IMR-90 (cell line): ENCODE data around the gene SNTN. TPM values are rescaled to one million over a fixed set of nuclear protein-coding genes. Genes with fewer than 3 reads are reported as not detected.

Source experiments
- ATAC-seq: fragments of 200-7000 bp; cut with Tn5 transposase; 2 replicates; pipeline ENCODE4 v1.9.1; 2020; ENCODE audit warnings: low read depth, mild to moderate bottlenecking, moderate library complexity
- Bru-seq: library from RNA; stranded (reverse); fragments of 400-500 nt; gene quantifications from one replicate; lab custom pipeline; 2021; lab: Mats Ljungman, UMichigan
- BruChase-seq, 2 experiments: library from RNA; stranded (reverse); fragments of 400-500 nt; gene quantifications; one replicate each; lab custom pipeline; 2021; lab: Mats Ljungman, UMichigan
- BruUV-seq: library from RNA; stranded (reverse); fragments of 400-500 nt; replicated peaks from 2 replicates; lab custom pipeline; 2021; lab: Mats Ljungman, UMichigan
- CTCF ChIA-PET: fragments of 300-600 bp; formaldehyde crosslinking; extraction: SDS; loops from one replicate; lab custom pipeline; 2021; ENCODE audit warnings: antibody characterized with exemption; lab: Yijun Ruan, JAX
- POLR2A ChIA-PET: fragments of 300-600 bp; sonication (Branson Sonifier 250); formaldehyde crosslinking; loops from one replicate; lab custom pipeline; 2022; ENCODE audit warnings: antibody characterized with exemption; ENCODE audit not compliant: unreplicated experiment; lab: Charles Lee
- DNase-seq: peaks from one replicate; pipeline ENCODE4 v3.0.0; 2013
- H2AFZ ChIP-seq: replicated peaks from 2 replicates; pipeline ENCODE3; 2013; ENCODE audit warnings: low read length, mild to moderate bottlenecking; ENCODE audit not compliant: poor library complexity
- H2AK5ac ChIP-seq: 2 replicates; pipeline ENCODE4 v1.6.1; 2013; ENCODE audit warnings: low read depth, low read length, inconsistent platforms
- H2AK9ac ChIP-seq: replicated peaks from 2 replicates; pipeline ENCODE3; 2013; ENCODE audit warnings: mild to moderate bottlenecking, low read depth, low read length, moderate library complexity; ENCODE audit not compliant: poor library complexity
- H2BK120ac ChIP-seq: 2 replicates; pipeline ENCODE4 v1.6.1; 2013; ENCODE audit warnings: low read depth, low read length, inconsistent platforms
- H2BK15ac ChIP-seq: 3 replicates; pipeline ENCODE4 v1.6.1; 2013; ENCODE audit warnings: low read depth, low read length, inconsistent platforms
- H2BK20ac ChIP-seq: 2 replicates; pipeline ENCODE4 v1.6.1; 2013; ENCODE audit warnings: low read depth, mild to moderate bottlenecking, inconsistent platforms, low read length, moderate library complexity
- H2BK5ac ChIP-seq: 2 replicates; pipeline ENCODE4 v1.6.1; 2013; ENCODE audit warnings: mild to moderate bottlenecking, low read depth, low read length, inconsistent platforms; ENCODE audit not compliant: poor library complexity, severe bottlenecking
- H3K14ac ChIP-seq: replicated peaks from 2 replicates; pipeline ENCODE4 v1.6.1; 2013; ENCODE audit warnings: low read depth, low read length, inconsistent platforms
- H3K18ac ChIP-seq: 2 replicates; pipeline ENCODE4 v1.6.1; 2013; ENCODE audit warnings: low read depth, low read length, control low read depth
- H3K23ac ChIP-seq: 2 replicates; pipeline ENCODE4 v1.6.1; 2013; ENCODE audit warnings: low read depth, low read length, inconsistent platforms
- H3K27ac ChIP-seq: 2 replicates; pipeline ENCODE4 v1.5.1; 2013; ENCODE audit warnings: mild to moderate bottlenecking, control low read depth, low read length; ENCODE audit not compliant: insufficient read depth
- H3K27me3 ChIP-seq: 2 replicates; pipeline ENCODE4 v1.6.1; 2013; ENCODE audit warnings: low read length; ENCODE audit not compliant: control insufficient read depth, insufficient read depth
- H3K36me3 ChIP-seq: 2 replicates; pipeline ENCODE4 v1.6.1; 2013; ENCODE audit warnings: low read length, mixed read lengths; ENCODE audit not compliant: control insufficient read depth, insufficient read depth
- H3K4ac ChIP-seq: 2 replicates; pipeline ENCODE4 v1.6.1; 2013; ENCODE audit warnings: low read depth, low read length, inconsistent platforms
- H3K4me1 ChIP-seq: 2 replicates; pipeline ENCODE4 v1.6.1; 2013; ENCODE audit warnings: low read length, mixed read lengths; ENCODE audit not compliant: control insufficient read depth, insufficient read depth
- H3K4me2 ChIP-seq: 2 replicates; pipeline ENCODE4 v1.6.1; 2013; ENCODE audit warnings: low read depth, mild to moderate bottlenecking, control low read depth, low read length, moderate library complexity
- H3K4me3 ChIP-seq: 2 replicates; pipeline ENCODE4 v1.5.1; 2013; ENCODE audit warnings: low read depth, mild to moderate bottlenecking, control low read depth, low read length, moderate library complexity; ENCODE audit not compliant: insufficient read depth
- H3K56ac ChIP-seq: 2 replicates; pipeline ENCODE4 v1.6.1; 2013; ENCODE audit warnings: low read length, inconsistent platforms; ENCODE audit not compliant: insufficient read depth; ENCODE audit errors: extremely low read depth
- H3K79me1 ChIP-seq, 2 experiments: 2 replicates each; pipeline ENCODE4 v1.6.1; 2013; ENCODE audit warnings: low read length in 2 of 2, inconsistent platforms in 1 of 2, low read depth in 1 of 2
- H3K9ac ChIP-seq: 2 replicates; pipeline ENCODE4 v1.6.1; 2013; ENCODE audit warnings: low read depth, low read length, control low read depth
- H3K9me1 ChIP-seq: 2 replicates; pipeline ENCODE4 v1.6.1; 2013; ENCODE audit warnings: low read length, inconsistent platforms; ENCODE audit not compliant: insufficient read depth
- H3K9me3 ChIP-seq: 2 replicates; pipeline ENCODE4 v1.6.1; 2013; ENCODE audit warnings: low read length; ENCODE audit not compliant: control insufficient read depth, insufficient read depth
- H4K20me1 ChIP-seq: 2 replicates; pipeline ENCODE4 v1.6.1; 2013; ENCODE audit warnings: low read length, inconsistent platforms; ENCODE audit not compliant: insufficient read depth
- H4K5ac ChIP-seq: 2 replicates; pipeline ENCODE4 v1.6.1; 2013; ENCODE audit warnings: mild to moderate bottlenecking, low read depth, low read length, control low read depth
- H4K8ac ChIP-seq, 2 experiments: 2 replicates each; pipeline ENCODE4 v1.6.1; 2013; ENCODE audit warnings: low read depth in 2 of 2, low read length in 2 of 2, control low read depth in 1 of 2, inconsistent platforms in 1 of 2
- H4K91ac ChIP-seq: 2 replicates; pipeline ENCODE4 v1.6.1; 2013; ENCODE audit warnings: low read depth, low read length, inconsistent platforms; ENCODE audit not compliant: insufficient read depth
- CEBPB ChIP-seq: IDR thresholded peaks from 2 replicates; pipeline ENCODE4 v1.6.1; 2012; ENCODE audit warnings: low read depth, low read length, improper control_type of control experiment
- CTCF ChIP-seq: conservative IDR thresholded peaks from 2 replicates; pipeline ENCODE4 v1.5.1; 2012; ENCODE audit warnings: mild to moderate bottlenecking, low read depth, low read length, improper control_type of control experiment
- FOS ChIP-seq: fragments of 150-350 bp; IDR thresholded peaks from 2 replicates; pipeline ENCODE4 v1.6.1; 2016; ENCODE audit warnings: low read depth, low read length
- MAFK ChIP-seq: IDR thresholded peaks from 2 replicates; pipeline ENCODE4 v1.6.1; 2012; ENCODE audit warnings: low read depth, low read length, improper control_type of control experiment
- MAZ ChIP-seq: IDR thresholded peaks from 2 replicates; pipeline ENCODE4 v1.6.1; 2012; ENCODE audit warnings: low read depth, mild to moderate bottlenecking, low read length, improper control_type of control experiment, moderate library complexity, borderline replicate concordance
- MXI1 ChIP-seq: IDR thresholded peaks from 2 replicates; pipeline ENCODE4 v1.6.1; 2012; ENCODE audit warnings: low read depth, mild to moderate bottlenecking, low read length, moderate library complexity, borderline replicate concordance
- NFE2L2 ChIP-seq: fragments of 150-350 bp; IDR thresholded peaks from 2 replicates; pipeline ENCODE4 v1.6.1; 2016; ENCODE audit warnings: low read depth, mild to moderate bottlenecking, low read length
- POLR2A ChIP-seq: IDR thresholded peaks from 2 replicates; pipeline ENCODE4 v1.6.1; 2012; ENCODE audit warnings: mild to moderate bottlenecking, low read depth, low read length
- RCOR1 ChIP-seq: IDR thresholded peaks from 2 replicates; pipeline ENCODE4 v1.6.1; 2012; ENCODE audit warnings: mild to moderate bottlenecking, low read length, improper control_type of control experiment; ENCODE audit not compliant: insufficient replicate concordance
- RFX5 ChIP-seq: IDR thresholded peaks from 2 replicates; pipeline ENCODE4 v1.8.0; 2012; ENCODE audit warnings: low read depth, mild to moderate bottlenecking, low read length, moderate library complexity
- SMC3 ChIP-seq: fragments of 150-350 bp; IDR thresholded peaks from 2 replicates; pipeline ENCODE4 v1.6.1; 2016; ENCODE audit warnings: low read depth, mild to moderate bottlenecking, antibody characterized with exemption, low read length, moderate library complexity
- USF2 ChIP-seq: fragments of 150-350 bp; IDR thresholded peaks from 2 replicates; pipeline ENCODE4 v1.6.1; 2017; ENCODE audit warnings: mild to moderate bottlenecking, antibody characterized with exemption, low read length, low read depth
- WGBS, 2 experiments: methylation state at CpG; one replicate each; pipeline versions ENCODE4 v1.1.5 to v1.1.7; 2013; ENCODE audit warnings: missing lambda C conversion rate in 2 of 2; ENCODE audit not compliant: insufficient read length in 1 of 2; ENCODE audit errors: extremely low coverage in 2 of 2; 5-methylcytosine and 5-hydroxymethylcytosine counted together
- dilution Hi-C: fragments of 300-500 bp; cut with HindIII; formaldehyde crosslinking; loops from one replicate; pipeline ENCODE4 v1.14.3; 2018; ENCODE audit warnings: low sequenced_read_pairs; ENCODE audit not compliant: unreplicated experiment
- in situ Hi-C: fragments of 300-500 bp; cut with MboI; formaldehyde crosslinking; loops from 3 replicates; pipeline ENCODE4 v1.14.3; 2019; ENCODE audit warnings: low sequenced_read_pairs, inconsistent platforms, mixed read lengths
- intact Hi-C: fragments of 100-400 bp; cut with micrococcal nuclease; formaldehyde crosslinking; loops from 2 replicates; pipeline ENCODE4 v1.10.0; 2022
- long read RNA-seq: library from polyadenylated mRNA; unstranded; transcript quantifications from one replicate; pipeline ENCODE4 v2.0.0, GENCODE V29; 2021; ENCODE audit not compliant: unreplicated experiment
- polyA plus RNA-seq, 3 experiments: library from polyadenylated mRNA; depleted of rRNA; stranded (reverse); fragments of >200 nt; gene quantifications; 2 replicates each; pipeline ENCODE4 v1.2.3, GENCODE V29; 2012; ENCODE audit warnings: low replicate concordance in 1 of 3
- total RNA-seq: library from RNA; depleted of rRNA; stranded (reverse); fragments of >200 nt; gene quantifications from 2 replicates; pipeline ENCODE4 v1.2.3, GENCODE V29; 2012; rRNA removed

The SNTN gene
- total RNA-seq (not detected in 2 replicates), polyA plus RNA-seq (2012; rRNA removed) (not detected in 2 replicates), Bru-seq, nascent RNA (not detected), BruChase-seq, experiment 1, labeled RNA remaining after a 6-hour chase (not detected), BruChase-seq, experiment 2, labeled RNA remaining after a 2-hour chase (not detected)
- polyA plus RNA-seq (2012; cell fraction: cytosol; rRNA removed): not detected in 2 replicates
- not detected in 2 replicates for polyA plus RNA-seq (2012; cell fraction: nucleus; rRNA removed; ENCODE audit: low replicate concordance)
- long read RNA-seq: 0 reads

GRCh38 chr3:63652066-63652725 is at the start of gene SNTN:
SNTN (plus strand) TSS chr3:63652675; CDS start chr3:63652688, 13 bp downstream.
- H4K5ac ChIP-seq: no peak within 1 kb of the TSS
- no peak within 1 kb of the TSS for H3K27ac ChIP-seq
- no peak within 1 kb of the TSS for H2AK9ac ChIP-seq
- DNase-seq: no peak
- no peaks in the 10 kb centered on the region for H3K27me3 ChIP-seq
- ChIA-PET POLR2A (no interaction called here), CTCF (no interaction called here)
- no peaks in the 10 kb centered on the region for H3K36me3 ChIP-seq
- H3K4ac ChIP-seq: no peak within 1 kb of the TSS
- H3K56ac ChIP-seq: no peak within 1 kb of the TSS
- no peak for TF ChIP-seq RCOR1
- no peak for TF ChIP-seq MAZ
- TF ChIP-seq NFE2L2: no peak
- no peak for TF ChIP-seq FOS
- TF ChIP-seq CEBPB: no peak
- no peak for TF ChIP-seq MAFK
- no peak for TF ChIP-seq MXI1
- no peak for TF ChIP-seq USF2
- TF ChIP-seq POLR2A: no peak
- no peak for TF ChIP-seq RFX5
- no peak for TF ChIP-seq CTCF
- TF ChIP-seq SMC3: no peak
- no peak for ATAC-seq
- H4K8ac ChIP-seq: no peak within 1 kb of the TSS
- no peak within 1 kb of the TSS for H3K18ac ChIP-seq
- no peak within 1 kb of the TSS for H3K4me2 ChIP-seq
- H3K4me3 ChIP-seq: no peak within 1 kb of the TSS
- H3K4me1 ChIP-seq: no peaks in the 10 kb centered on the region
- no peaks in the 10 kb centered on the region for H3K9me1 ChIP-seq
- H2AK5ac ChIP-seq: no peak within 1 kb of the TSS
- BruUV-seq: no TSS peak
- no peaks in the 10 kb centered on the region for H3K9me3 ChIP-seq
- H2BK15ac ChIP-seq: no peak within 1 kb of the TSS
- H3K14ac ChIP-seq: no peak within 1 kb of the TSS
- no peaks in the 10 kb centered on the region for H4K20me1 ChIP-seq
- H2BK5ac ChIP-seq: no peak within 1 kb of the TSS
- H2AFZ ChIP-seq: no peak within 1 kb of the TSS
- intact Hi-C loops: no loop called here
- H3K9ac ChIP-seq: no peak within 1 kb of the TSS
- H2BK20ac ChIP-seq: no peak within 1 kb of the TSS
- 33% methylated on average over 1 of the region's 5 CpGs; no CpG with 5 or more reads in 1 of the 2 experiments for WGBS, 2 experiments
- no peak within 1 kb of the TSS for H4K91ac ChIP-seq
- H2BK120ac ChIP-seq: no peak within 1 kb of the TSS
- no peak within 1 kb of the TSS for H3K23ac ChIP-seq
- in situ Hi-C loops: no loop called here
- H3K79me1 ChIP-seq: no peaks in the 10 kb centered on the region
- dilution Hi-C loops: no loop called here
